PC-3 (cell line): ENCODE data around the gene MPO. TPM values are rescaled to one million over a fixed set of nuclear protein-coding genes. Genes with fewer than 3 reads are reported as not detected.
A peak's percentile ranks its signal among the peaks of the same experiment; 100 is the strongest.

Experiments
- ATAC-seq: fragments of 200-7000 bp; cut with Tn5 transposase; 2 replicates; pipeline ENCODE4 v1.9.1; 2020; ENCODE audit warnings: mild to moderate bottlenecking, moderate library complexity
- BruUV-seq: library from RNA; stranded (reverse); fragments of 400-500 nt; replicated peaks from 2 replicates; lab custom pipeline; 2021; lab: Mats Ljungman, UMichigan
- CTCF ChIA-PET: fragments of 300-600 bp; sonication (Branson Sonifier 250); formaldehyde crosslinking; loops from one replicate; lab custom pipeline; 2022; ENCODE audit warnings: antibody characterized with exemption; lab: Charles Lee
- POLR2A ChIA-PET: fragments of 300-600 bp; sonication (Branson Sonifier 250); formaldehyde crosslinking; loops from one replicate; lab custom pipeline; 2022; ENCODE audit warnings: antibody characterized with exemption; ENCODE audit not compliant: unreplicated experiment; lab: Charles Lee
- DNase-seq: peaks from one replicate; pipeline ENCODE4 v3.0.0-alpha.2; 2015
- H2AFZ ChIP-seq: fragments of 300-600 bp; sonication (generic); 2 replicates; pipeline ENCODE4 v1.6.0; 2016; ENCODE audit warnings: antibody characterized with exemption, low read length
- H3F3A ChIP-seq: fragments of 300-600 bp; sonication (generic); one replicate; pipeline ENCODE4 v1.6.0; 2017; ENCODE audit warnings: antibody characterized with exemption, low read length, control low read depth, mild to moderate bottlenecking; ENCODE audit not compliant: unreplicated experiment
- H3K27ac ChIP-seq: fragments of 300-600 bp; sonication (generic); 2 replicates; pipeline ENCODE4 v1.5.1; 2016; ENCODE audit warnings: mild to moderate bottlenecking, low read length
- H3K27me3 ChIP-seq: fragments of 300-600 bp; sonication (generic); 2 replicates; pipeline ENCODE4 v1.6.1; 2016; ENCODE audit warnings: low read length, mixed read lengths
- H3K36me3 ChIP-seq: fragments of 300-600 bp; sonication (generic); 2 replicates; pipeline ENCODE4 v1.6.1; 2016; ENCODE audit warnings: low read depth, mixed run types, low read length, mixed read lengths
- H3K4me1 ChIP-seq: fragments of 300-600 bp; sonication (generic); 2 replicates; pipeline ENCODE4 v1.5.1; 2016; ENCODE audit warnings: low read length; ENCODE audit not compliant: insufficient read depth
- H3K4me2 ChIP-seq: fragments of 300-600 bp; sonication (generic); 2 replicates; pipeline ENCODE4 v1.6.0; 2016; ENCODE audit warnings: low read length
- H3K4me3 ChIP-seq: fragments of 300-600 bp; sonication (generic); 2 replicates; pipeline ENCODE4 v1.5.1; 2016; ENCODE audit warnings: mild to moderate bottlenecking, low read length, mixed read lengths
- H3K79me2 ChIP-seq: fragments of 300-600 bp; sonication (generic); 2 replicates; pipeline ENCODE4 v1.6.1; 2017; ENCODE audit warnings: low read length, mixed read lengths
- H3K9ac ChIP-seq: fragments of 300-600 bp; sonication (generic); 2 replicates; pipeline ENCODE4 v1.6.0; 2016; ENCODE audit warnings: mild to moderate bottlenecking, low read length
- H3K9me2 ChIP-seq: fragments of 300-600 bp; sonication (generic); replicated peaks from 2 replicates; pipeline ENCODE4 v1.6.1; 2016; ENCODE audit warnings: mixed run types, low read length, mixed read lengths
- H3K9me3 ChIP-seq: fragments of 300-600 bp; sonication (generic); 2 replicates; pipeline ENCODE4 v1.6.1; 2016; ENCODE audit warnings: low read length, mixed read lengths
- H4K20me1 ChIP-seq: fragments of 300-600 bp; sonication (generic); 2 replicates; pipeline ENCODE4 v1.6.1; 2016; ENCODE audit warnings: low read length, mixed read lengths
- EZH2 ChIP-seq: fragments of 300-600 bp; sonication (generic); IDR thresholded peaks from one replicate; pipeline ENCODE4 v1.6.1; 2017; ENCODE audit warnings: antibody characterized with exemption, mild to moderate bottlenecking, low read length; ENCODE audit not compliant: unreplicated experiment
- EZH2phosphoT487 ChIP-seq: fragments of 300-600 bp; sonication (generic); IDR thresholded peaks from 2 replicates; pipeline ENCODE4 v1.6.1; 2018; ENCODE audit warnings: mild to moderate bottlenecking, antibody characterized with exemption, low read length, borderline replicate concordance
- intact Hi-C: fragments of 100-400 bp; cut with micrococcal nuclease; formaldehyde crosslinking; loops from 2 replicates; pipeline ENCODE4 v1.9.0; 2023
- total RNA-seq: library from RNA; depleted of rRNA; stranded (reverse); fragments of >200 nt; gene quantifications from 2 replicates; pipeline ENCODE4 v1.2.3, GENCODE V29; 2014
- TF ChIP-seq, protein P1 (sequence below): fragments of 300-600 bp; sonication (generic); conservative IDR thresholded peaks from 2 replicates; pipeline ENCODE4 v1.5.1; 2017; ENCODE audit warnings: antibody characterized with exemption, low read depth, mild to moderate bottlenecking, low read length

The MPO gene
- total RNA-seq, 1 experiment from 2014 or later: not detected

DNA sequence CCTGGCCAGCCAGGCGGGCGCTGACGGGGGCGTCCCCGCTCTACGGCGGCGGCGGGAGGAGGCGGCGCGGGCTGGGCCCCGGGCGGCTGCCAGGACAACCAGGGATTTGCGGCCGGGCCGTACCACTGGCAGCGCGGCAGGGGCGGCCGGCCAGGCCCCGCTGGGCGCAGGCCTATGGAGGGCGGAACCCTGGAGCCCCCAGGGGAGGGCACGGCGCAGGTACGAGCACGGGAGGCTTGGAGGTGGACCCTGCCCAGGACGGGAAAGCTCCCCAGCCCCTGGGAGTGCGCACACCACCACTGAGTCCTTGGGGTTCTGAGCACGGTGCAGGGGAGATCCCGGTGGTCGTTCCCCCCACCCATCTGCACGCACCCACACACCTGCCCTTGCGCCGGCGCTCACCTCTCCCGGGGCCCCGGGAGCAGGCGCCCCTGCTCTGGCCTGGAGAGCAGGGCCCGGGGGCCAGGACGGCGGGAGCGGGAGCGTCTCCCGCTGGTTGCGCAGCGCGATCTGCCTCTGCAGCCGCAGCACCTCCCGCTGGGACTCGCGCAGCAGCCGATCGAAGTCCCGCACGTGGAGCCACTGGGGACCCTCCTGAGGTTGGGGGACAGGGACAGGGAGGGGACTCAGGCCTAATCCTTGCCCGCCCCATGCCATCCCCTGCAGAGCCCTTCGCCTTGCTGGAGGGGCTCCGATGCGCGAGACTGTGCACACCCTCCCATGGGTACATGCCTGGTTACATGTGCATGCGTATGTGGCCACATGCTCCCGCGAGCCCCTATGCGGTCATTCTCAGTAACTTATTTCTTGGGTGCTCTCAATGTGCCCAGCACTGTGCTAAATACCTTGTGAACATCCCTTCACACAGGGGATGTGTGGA lies 43.9 kb upstream of the MPO start:
- BruUV-seq: no TSS peak
- CTCF ChIA-PET: no interaction called here

DNA sequence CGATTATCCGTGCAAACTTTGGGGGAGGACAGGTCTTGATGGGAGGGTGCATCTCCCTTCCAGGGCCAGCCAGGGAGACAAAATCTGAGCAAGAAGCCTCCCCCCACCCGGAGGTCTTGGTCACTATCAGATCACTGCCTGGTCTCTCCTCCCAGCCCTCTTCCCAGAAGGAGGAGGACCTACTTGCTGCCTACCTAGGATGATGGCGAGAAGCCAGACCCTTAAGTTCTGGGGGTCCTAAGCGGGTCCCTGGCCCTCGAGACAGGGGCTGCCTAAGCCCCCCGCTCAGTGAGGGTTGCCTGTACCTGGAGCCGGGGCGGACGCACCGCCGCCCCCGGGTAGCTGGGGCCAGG lies 43.3 kb upstream of the MPO start:
- no peak for DNase-seq
- ChIA-PET POLR2A (no interaction called here), CTCF (no interaction called here)
- Histone ChIP-seq H3K9me2 (no peaks in the 10 kb centered on the region), H3K4me1 (peaks cover 8% of the 10 kb centered on the region; the same call in 1 of the 2 replicates), H3K27me3 (no peaks in the 10 kb centered on the region), H3K27ac (no peak overlapping the region), H3K9ac (peak overlapping the region; percentile 57; the same call in 1 of the 2 replicates), H2AFZ (peak overlapping the region; percentile 94), H3K4me3 (peak overlapping the region; percentile 75), H3K9me3 (no peaks in the 10 kb centered on the region), H3K36me3 (no peaks in the 10 kb centered on the region), H4K20me1 (no peaks in the 10 kb centered on the region), H3F3A (no peaks in the 10 kb centered on the region), H3K4me2 (peak overlapping the region; percentile 93), H3K79me2 (no peaks in the 10 kb centered on the region)
- peak; percentile 2; the same call in 1 of the 2 replicates for ATAC-seq
- TF ChIP-seq, protein P1, sequence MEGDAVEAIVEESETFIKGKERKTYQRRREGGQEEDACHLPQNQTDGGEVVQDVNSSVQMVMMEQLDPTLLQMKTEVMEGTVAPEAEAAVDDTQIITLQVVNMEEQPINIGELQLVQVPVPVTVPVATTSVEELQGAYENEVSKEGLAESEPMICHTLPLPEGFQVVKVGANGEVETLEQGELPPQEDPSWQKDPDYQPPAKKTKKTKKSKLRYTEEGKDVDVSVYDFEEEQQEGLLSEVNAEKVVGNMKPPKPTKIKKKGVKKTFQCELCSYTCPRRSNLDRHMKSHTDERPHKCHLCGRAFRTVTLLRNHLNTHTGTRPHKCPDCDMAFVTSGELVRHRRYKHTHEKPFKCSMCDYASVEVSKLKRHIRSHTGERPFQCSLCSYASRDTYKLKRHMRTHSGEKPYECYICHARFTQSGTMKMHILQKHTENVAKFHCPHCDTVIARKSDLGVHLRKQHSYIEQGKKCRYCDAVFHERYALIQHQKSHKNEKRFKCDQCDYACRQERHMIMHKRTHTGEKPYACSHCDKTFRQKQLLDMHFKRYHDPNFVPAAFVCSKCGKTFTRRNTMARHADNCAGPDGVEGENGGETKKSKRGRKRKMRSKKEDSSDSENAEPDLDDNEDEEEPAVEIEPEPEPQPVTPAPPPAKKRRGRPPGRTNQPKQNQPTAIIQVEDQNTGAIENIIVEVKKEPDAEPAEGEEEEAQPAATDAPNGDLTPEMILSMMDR: no peak
- TF ChIP-seq EZH2 (no peak), EZH2phosphoT487 (no peak)
- intact Hi-C loops: loop anchor here (1.0 kb wide), 1 partner anchor 28 kb away; the partner anchor contains the start of gene SUPT4H1
- BruUV-seq: TSS peak; percentile 66

More for the DNA sequence above, 43.9 kb upstream of the MPO start:
- POLR2A ChIA-PET: no interaction called here
- no peak overlapping the region for H3K27ac ChIP-seq
- intact Hi-C loops: loop anchor here (1.0 kb wide), 1 partner anchor 28 kb away; the partner anchor contains the start of gene SUPT4H1
- H3K36me3 ChIP-seq: no peaks in the 10 kb centered on the region
- no peaks in the 10 kb centered on the region for H3K9me3 ChIP-seq
- H3K4me1 ChIP-seq: peaks cover 8% of the 10 kb centered on the region; the same call in 1 of the 2 replicates
- H3F3A ChIP-seq: no peaks in the 10 kb centered on the region
- H4K20me1 ChIP-seq: no peaks in the 10 kb centered on the region
- peak overlapping the region; percentile 94 for H2AFZ ChIP-seq
- no peak for TF ChIP-seq EZH2phosphoT487
- TF ChIP-seq EZH2: no peak
- TF ChIP-seq, protein P1: no peak
- no peaks in the 10 kb centered on the region for H3K9me2 ChIP-seq
- H3K4me2 ChIP-seq: peak overlapping the region; percentile 93
- H3K79me2 ChIP-seq: no peaks in the 10 kb centered on the region
- H3K9ac ChIP-seq: peak overlapping the region; percentile 57
- H3K4me3 ChIP-seq: peak overlapping the region; percentile 75
- ATAC-seq (peak; percentile 77), DNase-seq (peak; percentile 56)
- no peaks in the 10 kb centered on the region for H3K27me3 ChIP-seq
